Activated CD4-positive, alpha-beta T cell treated with anti-CD3 and anti-CD28 coated beads, Interleukin-2, amount 10 ng/mL, durations not matched to agents 7 days and 5 days (primary cell): ENCODE data around the gene MPL. TPM values are rescaled to one million over a fixed set of nuclear protein-coding genes. Genes with fewer than 3 reads are reported as not detected.

Experiments
- CTCF ChIA-PET: fragments of 350-600 bp; sonication (Branson Sonifier 250); formaldehyde crosslinking; loops from one replicate; lab custom pipeline; 2021; ENCODE audit warnings: antibody characterized with exemption; lab: Charles Lee
- POLR2A ChIA-PET: fragments of 350-600 bp; sonication (Branson Sonifier 250); formaldehyde crosslinking; loops from one replicate; lab custom pipeline; 2021; ENCODE audit warnings: antibody characterized with exemption; lab: Charles Lee
- DNase-seq: peaks from one replicate; pipeline ENCODE4 v3.0.0-alpha.2; 2020
- H3K27ac Mint-ChIP-seq: one replicate; pipeline ENCODE4 v1.8.0; 2021; ENCODE audit warnings: mild to moderate bottlenecking, moderate library complexity, mixed read lengths
- H3K27me3 Mint-ChIP-seq: one replicate; pipeline ENCODE4 v1.8.0; 2021; ENCODE audit warnings: mixed read lengths
- H3K36me3 Mint-ChIP-seq: one replicate; pipeline ENCODE4 v1.8.0; 2021; ENCODE audit warnings: low read depth, mixed read lengths
- H3K4me1 Mint-ChIP-seq: one replicate; pipeline ENCODE4 v1.8.0; 2021; ENCODE audit warnings: mixed read lengths
- H3K4me3 Mint-ChIP-seq: one replicate; pipeline ENCODE4 v1.8.0; 2021; ENCODE audit warnings: mild to moderate bottlenecking, moderate library complexity, mixed read lengths
- H3K9me3 Mint-ChIP-seq: one replicate; pipeline ENCODE4 v1.8.0; 2021; ENCODE audit warnings: mixed read lengths
- total RNA-seq, 2 experiments: library from RNA; stranded (reverse); gene quantifications; one replicate each; pipeline ENCODE4 v1.2.3, GENCODE V29; 2021

MPL gene
- total RNA-seq: not detected

DNA sequence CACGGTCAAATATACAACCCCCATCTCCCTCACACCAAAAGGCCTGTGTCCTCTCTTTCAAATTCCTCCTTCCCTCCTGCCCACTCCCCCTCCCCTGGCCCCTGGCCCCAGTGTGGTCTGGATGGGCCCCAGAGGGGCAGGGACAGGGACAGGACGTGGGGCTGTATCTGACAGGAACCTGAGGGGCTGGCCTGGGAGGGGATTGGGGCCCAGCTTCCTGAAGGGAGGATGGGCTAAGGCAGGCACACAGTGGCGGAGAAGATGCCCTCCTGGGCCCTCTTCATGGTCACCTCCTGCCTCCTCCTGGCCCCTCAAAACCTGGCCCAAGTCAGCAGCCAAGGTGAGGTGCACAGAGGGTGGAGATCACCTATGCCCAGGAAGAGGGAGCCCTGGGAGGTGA is at the start of gene MPL:
Gene MPL (plus strand): TSS at position 231 of the 400 bp plus-strand sequence. CDS start 31 bp downstream, at position 262.
- no peaks in the 10 kb centered on the region for H3K36me3 Mint-ChIP-seq
- no peaks in the 10 kb centered on the region for H3K27me3 Mint-ChIP-seq
- no peaks in the 10 kb centered on the region for H3K9me3 Mint-ChIP-seq
- no peak within 1 kb of the TSS for H3K4me3 Mint-ChIP-seq
- H3K27ac Mint-ChIP-seq: no peak within 1 kb of the TSS
- ChIA-PET POLR2A (no interaction called here), CTCF (no interaction called here)
- no peaks in the 10 kb centered on the region for H3K4me1 Mint-ChIP-seq
- no peak for DNase-seq

- no peak overlapping the region for H3K27ac Mint-ChIP-seq
- CTCF ChIA-PET: interaction anchor here (1.0 kb wide), 1 partner anchor 127 kb away, joined by 3 read pairs; no protein-coding TSS in a partner anchor
- no peaks in the 10 kb centered on the region for H3K36me3 Mint-ChIP-seq
- POLR2A ChIA-PET: no interaction called here
- H3K4me1 Mint-ChIP-seq: no peaks in the 10 kb centered on the region
- H3K27me3 Mint-ChIP-seq: peaks cover 12% of the 10 kb centered on the region
- H3K4me3 Mint-ChIP-seq: no peak overlapping the region
- no peak for DNase-seq
- no peaks in the 10 kb centered on the region for H3K9me3 Mint-ChIP-seq
Measured at GRCh38 chr1:43288058-43288784, 49.4 kb upstream of the MPL start.

- peaks cover 2% of the 10 kb centered on the region for H3K4me1 Mint-ChIP-seq
- POLR2A ChIA-PET: no interaction called here
- no peak overlapping the region for H3K27ac Mint-ChIP-seq
- no peak for DNase-seq
- no peaks in the 10 kb centered on the region for H3K36me3 Mint-ChIP-seq
- CTCF ChIA-PET: no interaction called here
- no peaks in the 10 kb centered on the region for H3K9me3 Mint-ChIP-seq
- H3K27me3 Mint-ChIP-seq: peaks cover 12% of the 10 kb centered on the region
- H3K4me3 Mint-ChIP-seq: no peak overlapping the region
Measured at GRCh38 chr1:43288785-43289706, 48.6 kb upstream of the MPL start.

DNA sequence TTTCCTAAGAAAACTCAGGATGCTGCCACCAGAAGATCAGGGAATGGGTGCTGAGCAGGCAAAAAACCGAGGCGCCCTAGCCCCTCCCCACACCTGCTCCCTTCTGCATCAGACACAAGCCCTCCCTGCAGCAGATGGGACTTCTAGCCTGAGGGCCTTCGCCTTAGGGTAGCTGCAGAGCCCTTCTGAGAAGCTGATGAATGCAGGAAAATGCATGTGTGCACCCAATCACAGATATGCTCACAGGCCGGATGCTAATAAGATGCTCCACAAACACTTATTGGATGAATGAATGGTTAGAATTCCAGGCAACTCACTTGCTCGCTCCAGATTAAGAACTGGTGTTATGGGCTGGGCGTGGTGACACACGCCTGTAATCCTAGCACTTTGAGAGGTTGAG is 45.4 kb upstream of the MPL start:
- ChIA-PET POLR2A (no interaction called here), CTCF (interaction anchor here (1.4 kb wide), 1 partner anchor 25 kb away, joined by 4 read pairs; no protein-coding TSS in a partner anchor)
- H3K36me3 Mint-ChIP-seq: no peaks in the 10 kb centered on the region
- DNase-seq: no peak
- no peaks in the 10 kb centered on the region for H3K9me3 Mint-ChIP-seq
- H3K4me1 Mint-ChIP-seq: peaks cover 26% of the 10 kb centered on the region
- no peak overlapping the region for H3K27ac Mint-ChIP-seq
- peaks cover 10% of the 10 kb centered on the region for H3K27me3 Mint-ChIP-seq
- H3K4me3 Mint-ChIP-seq: no peak overlapping the region

DNA sequence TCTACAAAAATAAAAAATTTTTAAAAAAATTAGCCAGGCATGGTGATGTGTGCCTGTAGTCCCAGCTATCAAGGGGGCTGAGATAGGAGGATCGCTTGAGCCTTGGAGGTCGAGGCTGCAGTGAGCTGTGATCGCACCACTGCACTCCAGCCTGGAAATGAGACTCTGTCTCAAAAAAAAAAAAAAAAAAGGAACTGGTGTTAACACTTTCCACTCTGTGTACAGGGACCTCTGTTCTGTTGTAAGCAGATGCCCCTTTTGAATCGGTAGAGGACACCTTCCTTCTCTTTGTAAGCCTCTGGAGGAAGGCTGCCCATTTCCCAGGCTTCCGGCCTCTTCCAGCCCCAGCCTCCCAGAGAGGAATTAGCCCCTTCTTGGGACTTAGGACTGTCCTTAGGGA is 44.9 kb upstream of the MPL start:
- ChIA-PET CTCF (interaction anchor here (1.4 kb wide), 1 partner anchor 24 kb away, joined by 4 read pairs; no protein-coding TSS in a partner anchor), POLR2A (no interaction called here)
- Mint-ChIP-seq H3K36me3 (no peaks in the 10 kb centered on the region), H3K4me3 (no peak overlapping the region), H3K27me3 (peaks cover 5% of the 10 kb centered on the region), H3K9me3 (no peaks in the 10 kb centered on the region), H3K27ac (no peak overlapping the region), H3K4me1 (peaks cover 26% of the 10 kb centered on the region)
- DNase-seq: no peak

- H3K27ac Mint-ChIP-seq: peak overlapping the region; percentile 46
- H3K36me3 Mint-ChIP-seq: no peaks in the 10 kb centered on the region
- no peak for DNase-seq
- no peaks in the 10 kb centered on the region for H3K9me3 Mint-ChIP-seq
- H3K27me3 Mint-ChIP-seq: peaks cover 3% of the 10 kb centered on the region
- CTCF ChIA-PET: interaction anchor here (1.4 to 2.2 kb wide), 2 partner anchors 8 to 24 kb away, joined by 4 to 5 read pairs; partner anchors contain the start of gene C1orf210
- peaks cover 26% of the 10 kb centered on the region for H3K4me1 Mint-ChIP-seq
- POLR2A ChIA-PET: no interaction called here
- H3K4me3 Mint-ChIP-seq: no peak overlapping the region
Measured at GRCh38 chr1:43293176-43293575, 44.4 kb upstream of the MPL start.

- Mint-ChIP-seq H3K27ac (peak overlapping the region; percentile 54), H3K27me3 (no peaks in the 10 kb centered on the region), H3K36me3 (no peaks in the 10 kb centered on the region), H3K4me1 (peaks cover 26% of the 10 kb centered on the region), H3K9me3 (no peaks in the 10 kb centered on the region), H3K4me3 (no peak overlapping the region)
- ChIA-PET POLR2A (no interaction called here), CTCF (interaction anchor here (1.2 to 2.2 kb wide), 3 partner anchors 9 to 58 kb away, joined by 3 to 5 read pairs (median 4); partner anchors contain the start of gene C1orf210)
- DNase-seq: no peak
Measured at GRCh38 chr1:43293896-43294760, 43.5 kb upstream of the MPL start.

- peak overlapping the region; percentile 54 for H3K27ac Mint-ChIP-seq
- CTCF ChIA-PET: interaction anchor here (1.2 to 2.2 kb wide), 2 partner anchors 9 to 59 kb away, joined by 3 to 5 read pairs; partner anchors contain the start of gene C1orf210
- DNase-seq: no peak
- POLR2A ChIA-PET: no interaction called here
- no peaks in the 10 kb centered on the region for H3K27me3 Mint-ChIP-seq
- no peaks in the 10 kb centered on the region for H3K9me3 Mint-ChIP-seq
- H3K4me1 Mint-ChIP-seq: peaks cover 26% of the 10 kb centered on the region
- H3K36me3 Mint-ChIP-seq: no peaks in the 10 kb centered on the region
- H3K4me3 Mint-ChIP-seq: no peak overlapping the region
Measured at GRCh38 chr1:43294761-43295160, 42.9 kb upstream of the MPL start.

GRCh38 chr1:43296207-43296606 is 41.4 kb upstream of the MPL start:
- H3K4me3 Mint-ChIP-seq: no peak overlapping the region
- no peaks in the 10 kb centered on the region for H3K27me3 Mint-ChIP-seq
- POLR2A ChIA-PET: no interaction called here
- H3K27ac Mint-ChIP-seq: peak overlapping the region; percentile 87
- CTCF ChIA-PET: no interaction called here
- H3K9me3 Mint-ChIP-seq: no peaks in the 10 kb centered on the region
- peaks cover 26% of the 10 kb centered on the region for H3K4me1 Mint-ChIP-seq
- no peak for DNase-seq
- no peaks in the 10 kb centered on the region for H3K36me3 Mint-ChIP-seq

- Mint-ChIP-seq H3K27me3 (no peaks in the 10 kb centered on the region), H3K27ac (no peak overlapping the region), H3K36me3 (no peaks in the 10 kb centered on the region), H3K4me3 (no peak overlapping the region), H3K9me3 (no peaks in the 10 kb centered on the region), H3K4me1 (peaks cover 26% of the 10 kb centered on the region)
- CTCF ChIA-PET: interaction anchor here (1.2 kb wide), 1 partner anchor 11 kb away, joined by 4 read pairs; no protein-coding TSS in a partner anchor
- DNase-seq: no peak
- POLR2A ChIA-PET: no interaction called here
Measured at GRCh38 chr1:43298055-43298454, 39.6 kb upstream of the MPL start.

DNA sequence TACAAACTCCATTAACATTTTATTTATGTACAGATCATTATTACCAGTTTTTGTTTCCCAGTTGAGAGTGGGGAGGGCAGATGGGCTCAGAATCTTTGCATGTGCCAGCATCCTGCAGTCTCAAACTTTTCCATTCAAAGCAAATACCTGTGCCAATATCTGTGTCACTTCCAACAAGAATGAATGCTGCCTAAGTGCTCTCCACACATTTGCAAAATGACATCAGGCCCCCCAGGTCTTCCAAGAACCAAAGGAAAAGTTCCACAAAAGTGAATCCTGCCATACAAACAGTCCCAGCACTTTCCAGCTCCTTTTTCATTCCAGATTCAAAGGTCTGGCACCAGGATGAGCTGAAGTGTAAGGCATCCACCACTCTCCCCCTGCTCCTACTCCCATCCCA is 38.5 kb upstream of the MPL start:
- Mint-ChIP-seq H3K36me3 (no peaks in the 10 kb centered on the region), H3K4me3 (no peak overlapping the region), H3K27ac (no peak overlapping the region), H3K27me3 (no peaks in the 10 kb centered on the region), H3K9me3 (no peaks in the 10 kb centered on the region), H3K4me1 (peaks cover 24% of the 10 kb centered on the region)
- no peak for DNase-seq
- ChIA-PET POLR2A (no interaction called here), CTCF (no interaction called here)

DNA sequence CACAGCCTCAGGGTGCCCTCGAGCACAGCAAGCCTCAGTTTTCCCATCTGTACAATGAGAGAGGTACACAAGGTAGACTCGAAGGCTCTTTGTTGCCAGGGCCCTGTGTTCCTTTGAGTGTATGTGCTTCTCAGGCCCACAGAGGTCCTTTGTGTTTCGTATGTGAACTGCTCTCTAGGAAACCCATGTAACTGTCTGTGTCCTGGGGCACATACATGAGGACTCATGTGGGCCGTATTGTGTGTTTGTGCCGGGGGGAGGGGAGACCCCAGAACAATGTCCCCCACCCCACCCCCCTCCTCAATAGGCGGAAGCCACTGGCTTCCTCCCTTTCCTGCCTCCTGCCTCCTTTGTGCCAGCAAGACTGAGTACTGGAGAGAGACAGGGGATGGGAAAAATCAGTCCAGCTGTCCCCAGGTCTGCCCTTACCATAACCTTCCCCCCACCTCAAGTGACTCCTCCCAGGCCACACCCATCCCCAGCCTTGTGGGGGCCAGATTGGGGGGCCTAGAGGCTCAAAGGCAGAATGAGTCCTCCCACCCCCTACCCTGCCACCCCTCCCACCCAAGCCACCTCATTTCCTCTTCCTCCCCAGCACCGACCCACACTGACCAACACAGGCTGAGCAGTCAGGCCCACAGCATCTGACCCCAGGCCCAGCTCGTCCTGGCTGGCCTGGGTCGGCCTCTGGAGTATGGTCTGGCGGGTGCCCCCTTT is 37.1 kb upstream of the MPL start, which contains the start of gene TIE1:
Gene TIE1 (plus strand): TSS at position 605 of the 717 bp plus-strand sequence. CDS start 90 bp downstream, at position 695.
- H3K36me3 Mint-ChIP-seq: no peaks in the 10 kb centered on the region
- no peaks in the 10 kb centered on the region for H3K9me3 Mint-ChIP-seq
- peaks cover 13% of the 10 kb centered on the region for H3K4me1 Mint-ChIP-seq
- ChIA-PET CTCF (no interaction called here), POLR2A (no interaction called here)
- H3K27ac Mint-ChIP-seq: no peak within 1 kb of the TSS
- H3K4me3 Mint-ChIP-seq: no peak within 1 kb of the TSS
- H3K27me3 Mint-ChIP-seq: no peaks in the 10 kb centered on the region
- DNase-seq: no peak
